SK-N-SH (cell line): Measurements from ENCODE around the gene DAB2. TPM values are rescaled to one million over a fixed set of nuclear protein-coding genes. Genes with fewer than 3 reads are reported as not detected.

ENCODE experiments used
- CTCF ChIA-PET: fragments of 300-600, 350-600 bp; formaldehyde crosslinking; extraction: SDS; loops from one replicate; lab custom pipeline; 2021; lab: Yijun Ruan, JAX
- POLR2A ChIA-PET: fragments of 350-600 bp; sonication (Branson Sonifier 250); formaldehyde crosslinking; extraction: SDS; loops from one replicate; lab custom pipeline; 2020; ENCODE audit warnings: antibody characterized with exemption, inconsistent platforms; lab: Yijun Ruan, JAX
- DNase-seq: peaks from one replicate; pipeline ENCODE4 v3.0.0; 2012
- H2AFZ ChIP-seq: fragments of 200-600 bp; sonication (generic); 2 replicates; pipeline ENCODE4 v1.8.1; 2016; ENCODE audit warnings: antibody characterized with exemption, mild to moderate bottlenecking, low read depth
- H3F3A ChIP-seq: fragments of 200-600 bp; sonication (generic); replicated peaks from 2 replicates; pipeline ENCODE3; 2016; ENCODE audit warnings: antibody characterized with exemption, mild to moderate bottlenecking; ENCODE audit not compliant: insufficient read depth
- H3K27ac ChIP-seq, 2 experiments: fragments of 200-500 bp in 1 of 2; fragments of 200-600 bp in 1 of 2; sonication (Bioruptor generic) in 1 of 2; sonication (generic), shearing (Covaris generic) in 1 of 2; 2 replicates each; pipeline versions ENCODE4 v1.5.1 to v1.6.1; 2014 to 2016; ENCODE audit warnings: low read depth in 2 of 2, inconsistent platforms in 1 of 2, low read length in 1 of 2, mild to moderate bottlenecking in 1 of 2, mixed read lengths in 1 of 2
- H3K27me3 ChIP-seq: fragments of 200-600 bp; sonication (generic), shearing (Covaris generic); 2 replicates; pipeline ENCODE4 v1.6.1; 2016; ENCODE audit warnings: mixed run types; ENCODE audit not compliant: insufficient read depth
- H3K36me3 ChIP-seq, 2 experiments: fragments of 200-500 bp in 1 of 2; fragments of 200-600 bp in 1 of 2; sonication (Bioruptor generic) in 1 of 2; sonication (generic) in 1 of 2; replicated peaks in 1 of 2; 2 replicates each; pipeline versions ENCODE3 to v1.5.1; 2014 to 2016; ENCODE audit warnings: low read length in 1 of 2, mild to moderate bottlenecking in 1 of 2; ENCODE audit not compliant: insufficient read depth in 2 of 2, control insufficient read depth in 1 of 2
- H3K4me1 ChIP-seq, 2 experiments: fragments of 200-500 bp in 1 of 2; fragments of 200-600 bp in 1 of 2; sonication (Bioruptor generic) in 1 of 2; sonication (generic), shearing (Covaris generic) in 1 of 2; 2 replicates each; pipeline versions ENCODE4 v1.5.1 to v1.6.1; 2014 to 2016; ENCODE audit warnings: low read depth in 1 of 2, low read length in 1 of 2, mixed run types in 1 of 2; ENCODE audit not compliant: insufficient read depth in 2 of 2, control insufficient read depth in 1 of 2
- H3K4me2 ChIP-seq: fragments of 200-600 bp; sonication (generic), shearing (Covaris generic); 2 replicates; pipeline ENCODE4 v1.6.1; 2017; ENCODE audit warnings: mixed run types
- H3K4me3 ChIP-seq, 2 experiments: fragments of 200-500 bp in 1 of 2; fragments of 200-600 bp in 1 of 2; sonication (Bioruptor generic) in 1 of 2; sonication (generic), shearing (Covaris generic) in 1 of 2; 2 replicates each; pipeline versions ENCODE4 v1.5.1 to v1.8.1; 2014 to 2016; ENCODE audit warnings: low read depth in 2 of 2, inconsistent platforms in 1 of 2, low read length in 1 of 2, mild to moderate bottlenecking in 1 of 2, mixed read lengths in 1 of 2, moderate library complexity in 1 of 2
- H3K79me2 ChIP-seq: fragments of 200-600 bp; sonication (generic); 2 replicates; pipeline ENCODE4 v1.8.1; 2017; ENCODE audit warnings: mild to moderate bottlenecking; ENCODE audit not compliant: insufficient read depth
- H3K9ac ChIP-seq: fragments of 200-600 bp; sonication (generic); 2 replicates; pipeline ENCODE4 v1.6.1; 2017; ENCODE audit warnings: mixed run types
- H3K9me2 ChIP-seq: fragments of 200-600 bp; sonication (generic); 2 replicates; pipeline ENCODE4 v1.6.1; 2017; ENCODE audit warnings: mixed run types
- H3K9me3 ChIP-seq: fragments of 200-600 bp; sonication (generic); 2 replicates; pipeline ENCODE4 v1.6.1; 2017; ENCODE audit warnings: mixed run types, mild to moderate bottlenecking, moderate library complexity
- H4K20me1 ChIP-seq: fragments of 200-600 bp; sonication (generic); 2 replicates; pipeline ENCODE4 v1.6.1; 2017; ENCODE audit warnings: mild to moderate bottlenecking, mixed run types; ENCODE audit not compliant: insufficient read depth
- EZH2phosphoT487 ChIP-seq: fragments of 200-600 bp; sonication (generic); IDR thresholded peaks from 2 replicates; pipeline ENCODE4 v1.6.1; 2017; ENCODE audit warnings: low read depth, mixed run types, mild to moderate bottlenecking, antibody characterized with exemption, moderate library complexity, borderline replicate concordance
- FOSL2 ChIP-seq: IDR thresholded peaks from 2 replicates; pipeline ENCODE4 v1.4.0; 2012; ENCODE audit warnings: low read depth, mild to moderate bottlenecking, moderate library complexity, borderline replicate concordance
- FOXJ3 ChIP-seq: sonication (generic); formaldehyde crosslinking; IDR thresholded peaks from 2 replicates; pipeline ENCODE4 v1.5.1; 2020; ENCODE audit warnings: mild to moderate bottlenecking, missing genetic modification reagents
- FOXM1 ChIP-seq: IDR thresholded peaks from 2 replicates; pipeline ENCODE4 v1.4.0; 2012; ENCODE audit warnings: low read depth, mild to moderate bottlenecking
- GATA2 ChIP-seq: sonication (generic); formaldehyde crosslinking; IDR thresholded peaks from 2 replicates; pipeline ENCODE4 v1.5.0; 2020; ENCODE audit warnings: mild to moderate bottlenecking, missing genetic modification reagents
- JUND ChIP-seq: IDR thresholded peaks from 2 replicates; pipeline ENCODE4 v1.4.0; 2012
- MXI1 ChIP-seq: IDR thresholded peaks from 2 replicates; pipeline ENCODE4 v1.6.1; 2012; ENCODE audit warnings: mild to moderate bottlenecking, low read depth, low read length, improper control_type of control experiment
- NFIC ChIP-seq: IDR thresholded peaks from 2 replicates; pipeline ENCODE4 v1.4.0; 2012; ENCODE audit warnings: borderline replicate concordance
- NRF1 ChIP-seq: IDR thresholded peaks from 2 replicates; pipeline ENCODE4 v1.6.1; 2012; ENCODE audit warnings: low read depth, mild to moderate bottlenecking, low read length
- POLR2AphosphoS5 ChIP-seq: IDR thresholded peaks from 2 replicates; pipeline ENCODE4 v1.6.1; 2012; ENCODE audit warnings: low read depth, low read length
- RAD21 ChIP-seq: IDR thresholded peaks from 2 replicates; pipeline ENCODE4 v1.6.1; 2012; ENCODE audit warnings: mild to moderate bottlenecking, low read length
- RXRA ChIP-seq: IDR thresholded peaks from 2 replicates; pipeline ENCODE4 v1.4.0; 2012; ENCODE audit warnings: low read depth, mild to moderate bottlenecking, borderline replicate concordance
- SIN3A ChIP-seq: IDR thresholded peaks from 2 replicates; pipeline ENCODE4 v1.6.1; 2012; ENCODE audit warnings: low read depth, mild to moderate bottlenecking, low read length, moderate library complexity, borderline replicate concordance
- SMC3 ChIP-seq: IDR thresholded peaks from 2 replicates; pipeline ENCODE4 v1.6.1; 2012; ENCODE audit warnings: low read depth, low read length, improper control_type of control experiment
- TEAD4 ChIP-seq: IDR thresholded peaks from 2 replicates; pipeline ENCODE4 v1.4.0; 2012; ENCODE audit warnings: mild to moderate bottlenecking, borderline replicate concordance; ENCODE audit not compliant: insufficient read depth
- WGBS: methylation state at CpG from one replicate; pipeline ENCODE4 v1.1.6; 2017; ENCODE audit warnings: low lambda C conversion rate; 5-methylcytosine and 5-hydroxymethylcytosine counted together
- polyA plus RNA-seq, 3 experiments: library from polyadenylated mRNA; depleted of rRNA; stranded (reverse); fragments of >200 nt; gene quantifications; 2 replicates each; pipeline ENCODE4 v1.2.3, GENCODE V29; 2012
- TF ChIP-seq, protein P1 (sequence below): IDR thresholded peaks from 2 replicates; pipeline ENCODE4 v1.4.0; 2012; ENCODE audit warnings: low read depth
- TF ChIP-seq, protein P2 (sequence below): fragments of 200-600 bp; sonication (generic); IDR thresholded peaks from 2 replicates; pipeline ENCODE4 v1.6.1; 2017; ENCODE audit warnings: antibody characterized with exemption, mild to moderate bottlenecking, moderate library complexity
- TF ChIP-seq, protein P3 (sequence below): IDR thresholded peaks from 2 replicates; pipeline ENCODE4; 2012
- TF ChIP-seq, protein P4 (sequence below): IDR thresholded peaks from 2 replicates; pipeline ENCODE4 v1.6.1; 2012; ENCODE audit warnings: mild to moderate bottlenecking, low read depth, low read length, moderate library complexity
- TF ChIP-seq, protein P5 (sequence below): fragments of 150-350 bp; IDR thresholded peaks from 2 replicates; pipeline ENCODE4 v1.6.1; 2017; ENCODE audit warnings: antibody characterized with exemption, low read length, low read depth, borderline replicate concordance

DAB2 gene
- polyA plus RNA-seq, 1 of the 3 experiments (the other 2 are of a cell fraction), result 23.7 TPM

DNA sequence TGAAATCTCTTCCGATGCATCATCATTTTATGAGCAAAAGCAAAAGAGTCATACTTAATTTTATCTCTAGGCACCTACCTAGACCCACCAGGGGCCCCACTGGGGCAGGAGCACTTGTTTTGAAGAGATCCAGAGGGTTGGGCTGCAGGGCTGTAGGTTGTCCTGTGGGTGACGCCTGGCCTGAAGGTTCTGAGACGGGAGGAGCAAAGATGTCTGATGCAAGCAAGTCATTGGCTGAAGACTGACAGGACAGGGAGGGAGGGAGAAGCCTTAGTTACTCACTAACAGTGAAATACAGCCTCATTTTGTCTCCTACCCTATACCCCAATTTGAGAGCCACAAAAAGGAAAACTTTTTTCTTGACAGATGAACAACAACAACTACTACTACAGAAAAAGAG lies 43.4 kb downstream of the DAB2 start:
- Histone ChIP-seq H3K36me3 (peaks cover 38 to 69% of the 10 kb centered on the region in 2 experiments), H3K9me2 (no peaks in the 10 kb centered on the region), H3F3A (no peaks in the 10 kb centered on the region), H3K27ac (no peak overlapping the region), H3K9me3 (no peaks in the 10 kb centered on the region), H3K27me3 (no peaks in the 10 kb centered on the region), H3K4me3 (no peak overlapping the region), H4K20me1 (no peaks in the 10 kb centered on the region), H3K79me2 (no peaks in the 10 kb centered on the region), H3K9ac (no peak overlapping the region), H3K4me2 (no peak overlapping the region), H3K4me1 (no peaks in the 10 kb centered on the region), H2AFZ (no peak overlapping the region)
- DNase-seq, result no peak
- ChIA-PET POLR2A (no interaction called here), CTCF (no interaction called here)
- TF ChIP-seq SIN3A (no peak), EZH2phosphoT487 (no peak), FOSL2 (no peak), TEAD4 (no peak), GATA2 (CRISPR knock-in tag) (no peak), RXRA (no peak), JUND (no peak), RAD21 (no peak)
- TF ChIP-seq, protein P1, sequence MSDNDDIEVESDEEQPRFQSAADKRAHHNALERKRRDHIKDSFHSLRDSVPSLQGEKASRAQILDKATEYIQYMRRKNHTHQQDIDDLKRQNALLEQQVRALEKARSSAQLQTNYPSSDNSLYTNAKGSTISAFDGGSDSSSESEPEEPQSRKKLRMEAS, result no peak
- TF ChIP-seq, protein P2, sequence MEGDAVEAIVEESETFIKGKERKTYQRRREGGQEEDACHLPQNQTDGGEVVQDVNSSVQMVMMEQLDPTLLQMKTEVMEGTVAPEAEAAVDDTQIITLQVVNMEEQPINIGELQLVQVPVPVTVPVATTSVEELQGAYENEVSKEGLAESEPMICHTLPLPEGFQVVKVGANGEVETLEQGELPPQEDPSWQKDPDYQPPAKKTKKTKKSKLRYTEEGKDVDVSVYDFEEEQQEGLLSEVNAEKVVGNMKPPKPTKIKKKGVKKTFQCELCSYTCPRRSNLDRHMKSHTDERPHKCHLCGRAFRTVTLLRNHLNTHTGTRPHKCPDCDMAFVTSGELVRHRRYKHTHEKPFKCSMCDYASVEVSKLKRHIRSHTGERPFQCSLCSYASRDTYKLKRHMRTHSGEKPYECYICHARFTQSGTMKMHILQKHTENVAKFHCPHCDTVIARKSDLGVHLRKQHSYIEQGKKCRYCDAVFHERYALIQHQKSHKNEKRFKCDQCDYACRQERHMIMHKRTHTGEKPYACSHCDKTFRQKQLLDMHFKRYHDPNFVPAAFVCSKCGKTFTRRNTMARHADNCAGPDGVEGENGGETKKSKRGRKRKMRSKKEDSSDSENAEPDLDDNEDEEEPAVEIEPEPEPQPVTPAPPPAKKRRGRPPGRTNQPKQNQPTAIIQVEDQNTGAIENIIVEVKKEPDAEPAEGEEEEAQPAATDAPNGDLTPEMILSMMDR, result no peak
- TF ChIP-seq, protein P3, sequence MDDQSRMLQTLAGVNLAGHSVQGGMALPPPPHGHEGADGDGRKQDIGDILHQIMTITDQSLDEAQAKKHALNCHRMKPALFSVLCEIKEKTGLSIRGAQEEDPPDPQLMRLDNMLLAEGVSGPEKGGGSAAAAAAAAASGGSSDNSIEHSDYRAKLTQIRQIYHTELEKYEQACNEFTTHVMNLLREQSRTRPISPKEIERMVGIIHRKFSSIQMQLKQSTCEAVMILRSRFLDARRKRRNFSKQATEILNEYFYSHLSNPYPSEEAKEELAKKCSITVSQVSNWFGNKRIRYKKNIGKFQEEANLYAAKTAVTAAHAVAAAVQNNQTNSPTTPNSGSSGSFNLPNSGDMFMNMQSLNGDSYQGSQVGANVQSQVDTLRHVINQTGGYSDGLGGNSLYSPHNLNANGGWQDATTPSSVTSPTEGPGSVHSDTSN, result no peak
- WGBS, result 27% methylated on average over 3 of the region's 3 CpGs

DNA sequence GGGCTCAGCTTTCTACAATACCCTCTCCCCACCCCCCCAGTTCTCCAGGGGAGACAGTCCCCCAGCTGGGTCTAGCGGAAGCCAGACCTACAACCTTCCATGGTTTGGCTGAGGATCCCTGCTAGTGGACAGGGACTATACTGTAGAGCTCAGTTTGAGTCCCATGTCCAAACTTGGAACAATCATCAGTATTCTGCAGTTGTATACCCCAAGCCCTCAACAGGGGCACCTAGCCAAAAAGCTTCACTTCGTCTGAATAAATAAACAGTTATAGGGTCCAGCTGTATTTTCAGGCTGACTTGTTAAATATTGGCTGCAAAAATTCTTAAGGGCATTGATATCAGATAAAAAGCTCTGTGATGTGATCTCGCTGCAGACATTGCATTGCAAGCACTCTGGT lies 45.1 kb downstream of the DAB2 start:
- Histone ChIP-seq H3K79me2 (no peaks in the 10 kb centered on the region), H3K9me3 (no peaks in the 10 kb centered on the region), H3K9me2 (no peaks in the 10 kb centered on the region), H3K36me3 (peaks cover 39 to 65% of the 10 kb centered on the region in 2 experiments), H3F3A (no peaks in the 10 kb centered on the region), H3K27ac (no peak overlapping the region), H4K20me1 (no peaks in the 10 kb centered on the region), H2AFZ (no peak overlapping the region), H3K4me3 (no peak overlapping the region), H3K9ac (no peak overlapping the region), H3K4me1 (no peaks in the 10 kb centered on the region), H3K4me2 (no peak overlapping the region), H3K27me3 (no peaks in the 10 kb centered on the region)
- POLR2A ChIA-PET, result no interaction called here
- CTCF ChIA-PET, result interaction anchor here (0.7 to 1.0 kb wide), 2 partner anchors 16 to 20 kb away, joined by 3 read pairs; partner anchors contain the start of gene C9
- 35% methylated on average over 3 of the region's 3 CpGs for WGBS
- no peak for DNase-seq
- TF ChIP-seq MXI1 (no peak), NRF1 (no peak), POLR2AphosphoS5 (no peak), NFIC (no peak), SMC3 (no peak), FOXM1 (no peak), TEAD4 (no peak), RAD21 (no peak), FOXJ3 (no peak), SIN3A (no peak), RXRA (no peak), JUND (no peak)
- TF ChIP-seq, protein P4, sequence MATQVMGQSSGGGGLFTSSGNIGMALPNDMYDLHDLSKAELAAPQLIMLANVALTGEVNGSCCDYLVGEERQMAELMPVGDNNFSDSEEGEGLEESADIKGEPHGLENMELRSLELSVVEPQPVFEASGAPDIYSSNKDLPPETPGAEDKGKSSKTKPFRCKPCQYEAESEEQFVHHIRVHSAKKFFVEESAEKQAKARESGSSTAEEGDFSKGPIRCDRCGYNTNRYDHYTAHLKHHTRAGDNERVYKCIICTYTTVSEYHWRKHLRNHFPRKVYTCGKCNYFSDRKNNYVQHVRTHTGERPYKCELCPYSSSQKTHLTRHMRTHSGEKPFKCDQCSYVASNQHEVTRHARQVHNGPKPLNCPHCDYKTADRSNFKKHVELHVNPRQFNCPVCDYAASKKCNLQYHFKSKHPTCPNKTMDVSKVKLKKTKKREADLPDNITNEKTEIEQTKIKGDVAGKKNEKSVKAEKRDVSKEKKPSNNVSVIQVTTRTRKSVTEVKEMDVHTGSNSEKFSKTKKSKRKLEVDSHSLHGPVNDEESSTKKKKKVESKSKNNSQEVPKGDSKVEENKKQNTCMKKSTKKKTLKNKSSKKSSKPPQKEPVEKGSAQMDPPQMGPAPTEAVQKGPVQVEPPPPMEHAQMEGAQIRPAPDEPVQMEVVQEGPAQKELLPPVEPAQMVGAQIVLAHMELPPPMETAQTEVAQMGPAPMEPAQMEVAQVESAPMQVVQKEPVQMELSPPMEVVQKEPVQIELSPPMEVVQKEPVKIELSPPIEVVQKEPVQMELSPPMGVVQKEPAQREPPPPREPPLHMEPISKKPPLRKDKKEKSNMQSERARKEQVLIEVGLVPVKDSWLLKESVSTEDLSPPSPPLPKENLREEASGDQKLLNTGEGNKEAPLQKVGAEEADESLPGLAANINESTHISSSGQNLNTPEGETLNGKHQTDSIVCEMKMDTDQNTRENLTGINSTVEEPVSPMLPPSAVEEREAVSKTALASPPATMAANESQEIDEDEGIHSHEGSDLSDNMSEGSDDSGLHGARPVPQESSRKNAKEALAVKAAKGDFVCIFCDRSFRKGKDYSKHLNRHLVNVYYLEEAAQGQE, result no peak
- TF ChIP-seq, protein P5, sequence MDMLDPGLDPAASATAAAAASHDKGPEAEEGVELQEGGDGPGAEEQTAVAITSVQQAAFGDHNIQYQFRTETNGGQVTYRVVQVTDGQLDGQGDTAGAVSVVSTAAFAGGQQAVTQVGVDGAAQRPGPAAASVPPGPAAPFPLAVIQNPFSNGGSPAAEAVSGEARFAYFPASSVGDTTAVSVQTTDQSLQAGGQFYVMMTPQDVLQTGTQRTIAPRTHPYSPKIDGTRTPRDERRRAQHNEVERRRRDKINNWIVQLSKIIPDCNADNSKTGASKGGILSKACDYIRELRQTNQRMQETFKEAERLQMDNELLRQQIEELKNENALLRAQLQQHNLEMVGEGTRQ, result no peak
- TF ChIP-seq, protein P1, result no peak
